GM23248 (cell line): ENCODE measurements around the gene GRIN1.

Source experiments
- EZH2 ChIP-seq: fragments of 200-600 bp; sonication (generic); IDR thresholded peaks from 2 replicates; pipeline ENCODE4 v1.6.1; 2018; ENCODE audit warnings: antibody characterized with exemption, mild to moderate bottlenecking; ENCODE audit not compliant: insufficient read depth, poor library complexity, severe bottlenecking
- EZH2phosphoT487 ChIP-seq: fragments of 200-600 bp; sonication (generic); IDR thresholded peaks from 2 replicates; pipeline ENCODE4 v1.6.1; 2018; ENCODE audit warnings: antibody characterized with exemption, moderate library complexity, mild to moderate bottlenecking, low read depth; ENCODE audit not compliant: insufficient read depth

DNA sequence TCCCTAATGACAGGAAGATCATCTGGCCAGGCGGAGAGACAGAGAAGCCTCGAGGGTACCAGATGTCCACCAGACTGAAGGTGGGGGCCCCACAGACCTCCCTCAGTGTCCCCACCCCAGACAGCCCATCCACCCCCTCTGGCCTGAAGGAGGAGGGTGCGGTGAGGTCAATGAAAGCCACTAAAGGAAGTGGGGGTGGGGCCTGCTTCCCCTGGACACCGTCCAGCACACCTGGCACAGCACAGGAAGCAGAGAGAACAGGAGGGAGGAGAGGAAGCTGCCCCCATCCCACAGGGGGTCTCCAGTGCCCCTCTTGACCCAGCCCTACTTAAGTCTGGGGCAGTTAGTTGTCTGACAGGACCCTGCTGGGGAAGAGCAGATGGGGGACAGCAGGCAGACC, 19.7 kb downstream of the GRIN1 start:
- TF ChIP-seq EZH2 = no peak
- no peak for TF ChIP-seq EZH2phosphoT487
